Measurements from ENCODE around the gene ZNF512B.

Gene ZNF512B

DNA sequence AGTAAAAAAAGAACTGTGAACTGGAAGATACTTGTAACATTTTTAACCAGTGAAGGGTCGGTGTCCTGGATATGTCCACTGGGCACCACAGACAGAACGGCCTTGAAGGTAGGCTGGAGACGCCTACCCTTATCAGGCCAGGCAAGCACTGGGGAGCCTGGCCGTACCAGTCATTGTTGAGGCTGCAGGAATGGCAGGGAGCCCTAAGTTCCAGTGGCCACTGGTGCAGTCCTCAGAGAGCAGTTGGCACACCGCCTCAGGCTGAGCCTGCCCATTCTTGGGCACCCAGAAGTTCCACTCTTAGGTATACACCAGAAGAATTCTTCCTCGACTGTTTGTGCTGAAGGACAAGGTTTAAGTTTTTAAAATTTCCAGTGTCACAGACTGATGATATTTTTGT, 54.3 kb downstream of the ZNF512B start:
- TF ChIP-seq, protein P1, sequence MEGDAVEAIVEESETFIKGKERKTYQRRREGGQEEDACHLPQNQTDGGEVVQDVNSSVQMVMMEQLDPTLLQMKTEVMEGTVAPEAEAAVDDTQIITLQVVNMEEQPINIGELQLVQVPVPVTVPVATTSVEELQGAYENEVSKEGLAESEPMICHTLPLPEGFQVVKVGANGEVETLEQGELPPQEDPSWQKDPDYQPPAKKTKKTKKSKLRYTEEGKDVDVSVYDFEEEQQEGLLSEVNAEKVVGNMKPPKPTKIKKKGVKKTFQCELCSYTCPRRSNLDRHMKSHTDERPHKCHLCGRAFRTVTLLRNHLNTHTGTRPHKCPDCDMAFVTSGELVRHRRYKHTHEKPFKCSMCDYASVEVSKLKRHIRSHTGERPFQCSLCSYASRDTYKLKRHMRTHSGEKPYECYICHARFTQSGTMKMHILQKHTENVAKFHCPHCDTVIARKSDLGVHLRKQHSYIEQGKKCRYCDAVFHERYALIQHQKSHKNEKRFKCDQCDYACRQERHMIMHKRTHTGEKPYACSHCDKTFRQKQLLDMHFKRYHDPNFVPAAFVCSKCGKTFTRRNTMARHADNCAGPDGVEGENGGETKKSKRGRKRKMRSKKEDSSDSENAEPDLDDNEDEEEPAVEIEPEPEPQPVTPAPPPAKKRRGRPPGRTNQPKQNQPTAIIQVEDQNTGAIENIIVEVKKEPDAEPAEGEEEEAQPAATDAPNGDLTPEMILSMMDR (IDR thresholded peaks at IDR 0.05; ENCODE audit: low read depth, low read length), result no peak
- no peak overlapping the region for H3K4me3 ChIP-seq (ENCODE audit: low read depth, low read length)

DNA sequence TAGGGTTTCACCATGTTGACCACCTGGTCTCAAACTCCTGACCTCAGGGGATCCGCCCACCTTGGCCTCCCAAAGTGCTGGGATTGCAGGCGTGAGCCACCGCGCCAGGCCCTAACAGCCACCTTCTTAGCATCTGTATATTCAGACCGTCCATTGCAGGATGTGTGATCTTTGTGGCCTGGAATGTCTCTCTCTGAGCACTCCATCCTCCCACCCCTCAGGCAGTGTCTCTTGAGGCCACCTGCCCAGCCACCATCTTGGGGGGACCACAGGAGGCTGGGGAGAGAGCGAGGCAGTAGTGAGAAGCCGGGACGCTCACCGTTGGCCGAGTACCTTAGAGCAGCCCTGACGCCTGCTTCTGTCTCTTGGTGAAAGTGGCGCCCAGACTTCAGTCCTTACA, 56.0 kb downstream of the ZNF512B start:
- no peak overlapping the region for H3K4me3 ChIP-seq (ENCODE audit: low read depth, low read length)
- TF ChIP-seq, protein P1 (IDR thresholded peaks at IDR 0.05; ENCODE audit: low read depth, low read length), result no peak

DNA sequence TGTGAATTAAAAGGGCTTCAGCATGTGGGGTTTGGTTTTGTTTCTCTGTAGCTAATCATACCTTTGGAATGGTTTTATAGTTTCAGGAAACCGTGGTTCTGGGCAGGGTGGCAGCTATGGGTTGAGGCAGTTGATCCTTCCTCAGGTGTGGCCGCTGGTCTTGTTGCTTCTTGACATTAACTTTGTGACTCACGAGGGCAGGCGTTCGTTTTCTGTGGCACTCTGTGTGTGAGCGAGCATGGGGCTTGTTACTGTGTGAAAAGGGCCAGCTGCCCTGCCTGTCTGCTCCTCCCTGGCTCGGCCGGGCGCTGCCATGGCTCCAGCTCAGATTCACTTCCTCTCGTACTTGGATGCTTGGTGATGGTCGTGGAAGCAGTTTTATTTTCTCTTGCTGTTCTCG, 58.6 kb downstream of the ZNF512B start:
- TF ChIP-seq, protein P1 (IDR thresholded peaks at IDR 0.05; ENCODE audit: low read depth, low read length), result no peak
- H3K4me3 ChIP-seq (ENCODE audit: low read depth, low read length), result no peak overlapping the region

DNA sequence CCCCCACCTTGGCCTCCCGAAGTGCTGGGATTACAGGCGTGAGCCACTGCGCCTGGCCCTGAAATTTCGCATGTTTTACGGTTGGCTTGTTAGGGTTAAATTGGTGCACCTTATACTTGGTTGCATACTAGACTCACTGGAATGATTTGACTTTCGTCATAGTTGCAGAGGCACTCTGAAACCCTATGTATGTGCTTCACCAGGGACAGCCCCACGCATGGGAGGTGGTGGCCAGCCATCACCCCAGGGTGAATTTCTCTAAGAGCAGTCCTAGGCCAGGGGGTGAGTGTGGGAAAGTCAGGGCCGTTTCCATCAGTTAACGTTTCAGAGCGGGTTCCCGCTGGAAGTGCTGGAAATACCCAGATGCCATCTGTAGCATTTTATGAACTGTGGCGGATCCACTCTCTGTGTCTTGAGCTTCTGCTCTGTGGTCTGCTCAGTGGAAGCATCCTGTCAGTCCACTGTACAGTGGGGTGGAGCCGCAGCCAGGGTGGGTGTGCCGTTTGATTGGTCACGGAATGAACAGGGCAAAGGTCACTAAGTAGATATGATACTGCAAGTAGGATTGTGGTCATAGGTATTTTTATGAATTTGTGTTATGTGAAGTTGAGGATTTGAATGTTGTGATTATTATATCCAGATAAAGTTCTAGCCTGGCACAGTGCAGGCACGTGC, 61.6 kb downstream of the ZNF512B start:
- TF ChIP-seq, protein P1 (IDR thresholded peaks at IDR 0.05; ENCODE audit: low read depth, low read length), result no peak
- H3K4me3 ChIP-seq (ENCODE audit: low read depth, low read length), result no peak overlapping the region
